Measurements from ENCODE around the gene KHNYN.

DNA sequence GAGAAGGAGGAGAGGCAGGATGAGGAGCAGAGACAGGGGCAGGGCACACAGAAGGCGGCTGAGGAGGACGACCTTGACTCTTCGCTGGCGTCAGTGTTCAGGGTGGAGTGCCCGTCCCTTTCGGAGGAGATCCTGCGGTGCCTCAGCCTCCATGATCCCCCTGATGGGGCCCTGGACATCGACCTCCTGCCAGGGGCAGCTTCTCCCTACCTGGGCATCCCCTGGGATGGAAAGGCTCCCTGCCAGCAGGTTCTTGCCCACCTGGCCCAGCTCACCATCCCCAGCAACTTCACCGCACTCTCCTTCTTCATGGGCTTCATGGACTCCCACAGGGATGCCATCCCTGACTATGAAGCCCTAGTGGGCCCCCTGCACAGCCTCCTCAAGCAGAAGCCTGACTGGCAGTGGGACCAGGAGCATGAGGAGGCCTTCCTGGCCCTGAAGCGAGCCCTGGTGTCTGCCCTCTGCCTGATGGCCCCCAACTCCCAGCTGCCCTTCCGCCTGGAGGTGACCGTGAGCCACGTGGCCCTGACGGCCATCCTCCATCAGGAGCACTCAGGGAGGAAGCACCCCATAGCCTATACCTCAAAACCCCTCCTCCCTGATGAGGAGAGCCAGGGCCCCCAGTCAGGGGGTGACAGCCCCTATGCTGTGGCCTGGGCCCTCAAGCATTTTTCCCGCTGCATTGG is 14.9 kb upstream of the KHNYN start:
- no peak for TF ChIP-seq YY1 (IDR thresholded peaks at IDR 0.05; ENCODE audit: insufficient read depth, insufficient read length)
- TF ChIP-seq ZNF274 (IDR thresholded peaks at IDR 0.05; ENCODE audit: low read depth, low read length): no peak
